Measurements from ENCODE around the gene GPC1.

The GPC1 gene

DNA sequence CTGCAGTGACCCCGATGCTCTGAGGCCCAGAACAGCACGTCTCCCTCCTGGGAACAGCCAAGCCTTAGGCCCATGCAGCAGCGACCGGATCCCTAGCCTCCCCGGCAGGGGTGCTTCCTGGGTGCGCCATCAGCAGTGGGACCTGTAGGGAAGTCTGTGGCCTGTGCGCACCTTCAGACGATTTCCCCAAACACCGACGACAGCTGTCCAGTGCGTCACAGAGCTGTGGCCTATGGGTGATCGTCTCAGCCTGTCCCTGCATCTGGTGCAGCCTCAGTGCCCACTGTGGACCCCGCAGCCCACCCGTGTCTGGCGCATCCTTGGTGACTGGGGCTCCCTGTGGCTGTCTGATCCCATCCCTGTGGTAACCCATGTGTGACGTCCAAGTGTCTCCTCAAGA lies 9.0 kb downstream of the GPC1 start:
- POLR2A ChIA-PET = interaction anchor here (0.9 kb wide), 1 partner anchor 7 kb away, joined by 3 read pairs; no protein-coding TSS in a partner anchor
- H3K36me3 ChIP-seq (ENCODE audit: control insufficient read depth in 2 of 2, insufficient read depth in 1 of 2, low read length in 2 of 2) = no peaks in the 10 kb centered on the region
- H3K27ac ChIP-seq (ENCODE audit: extremely low read depth, low read depth, low read length) = no peak overlapping the region
- CTCF ChIA-PET = no interaction called here
- H3K4me3 ChIP-seq (ENCODE audit: low read depth, low read length) = no peak overlapping the region
- no peak for TF ChIP-seq ZNF214 (tag by site-specific recombination; IDR thresholded peaks at IDR 0.05; ENCODE audit: borderline replicate concordance)
- TF ChIP-seq ZNF791 (tag by site-specific recombination; IDR thresholded peaks at IDR 0.05) = no peak
- TF ChIP-seq SP7 (tag by site-specific recombination; IDR thresholded peaks at IDR 0.05) = no peak
- no peak for TF ChIP-seq ZNF624 (tag by site-specific recombination; IDR thresholded peaks at IDR 0.05)
- TF ChIP-seq ZNF416 (tag by site-specific recombination; IDR thresholded peaks at IDR 0.05) = no peak
- no peak for TF ChIP-seq ZNF221 (tag by site-specific recombination; IDR thresholded peaks at IDR 0.05; ENCODE audit: borderline replicate concordance)
- TF ChIP-seq ZBTB10 (tag by site-specific recombination; IDR thresholded peaks at IDR 0.05) = no peak
- TF ChIP-seq ZNF529 (tag by site-specific recombination; IDR thresholded peaks at IDR 0.05; ENCODE audit: insufficient replicate concordance) = no peak
- no peak for TF ChIP-seq ZNF621 (tag by site-specific recombination; IDR thresholded peaks at IDR 0.05)
- no peak for TF ChIP-seq ZNF121 (tag by site-specific recombination; IDR thresholded peaks at IDR 0.05)
- no peak for TF ChIP-seq ZNF426 (tag by site-specific recombination; IDR thresholded peaks at IDR 0.05)
- TF ChIP-seq ZNF133 (tag by site-specific recombination; IDR thresholded peaks at IDR 0.05) = no peak
- no peak for TF ChIP-seq ZBTB17 (tag by site-specific recombination; IDR thresholded peaks at IDR 0.05)
- TF ChIP-seq ZNF157 (tag by site-specific recombination; IDR thresholded peaks at IDR 0.05) = no peak
- TF ChIP-seq PRDM4 (tag by site-specific recombination; IDR thresholded peaks at IDR 0.05) = no peak
- no peak for TF ChIP-seq ZNF548 (tag by site-specific recombination; IDR thresholded peaks at IDR 0.05)
- no peak for TF ChIP-seq KLF17 (tag by site-specific recombination; IDR thresholded peaks at IDR 0.05)
- H3K4me1 ChIP-seq (ENCODE audit: control insufficient read depth, insufficient read depth, low read length) = no peaks in the 10 kb centered on the region
- H3K9me3 ChIP-seq (ENCODE audit: control insufficient read depth, insufficient read depth, low read depth, low read length) = no peaks in the 10 kb centered on the region

DNA sequence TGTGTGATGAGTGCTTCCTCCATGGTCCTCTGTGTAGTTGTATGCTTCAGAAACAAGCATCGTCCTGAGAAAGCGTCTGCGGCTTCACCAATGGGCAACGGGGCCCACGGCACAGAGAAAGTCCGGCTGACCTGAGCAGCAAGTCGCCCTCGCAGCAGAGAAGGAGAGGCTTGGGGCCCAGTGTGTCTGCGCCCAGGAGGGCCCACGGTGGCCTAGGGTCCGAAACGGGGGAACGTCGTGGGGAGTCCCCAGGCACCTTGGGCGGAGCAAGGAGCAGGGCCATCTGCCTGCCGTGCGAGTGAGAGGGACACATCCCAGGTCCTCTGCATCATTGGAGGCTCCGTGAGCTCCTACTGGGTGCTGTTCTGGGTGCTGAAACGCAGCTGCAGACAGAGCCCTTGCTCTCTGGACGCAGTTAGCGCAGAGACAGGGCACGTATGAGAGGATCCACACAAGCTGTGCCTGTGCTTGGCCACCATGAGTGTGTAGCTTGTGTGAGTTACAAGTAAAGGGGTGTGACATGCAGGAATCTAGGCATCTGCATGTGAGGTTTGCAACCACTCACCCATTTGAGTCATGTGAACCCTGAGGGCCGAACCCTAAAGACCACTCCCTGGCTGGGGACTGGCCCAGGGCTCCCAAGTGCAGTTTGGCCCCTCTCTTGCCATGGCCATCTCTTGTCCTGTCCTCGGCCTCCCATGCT lies 10.6 kb downstream of the GPC1 start:
- Histone ChIP-seq H3K4me3 (ENCODE audit: low read depth, low read length) (no peak overlapping the region), H3K9me3 (ENCODE audit: control insufficient read depth, insufficient read depth, low read depth, low read length) (no peaks in the 10 kb centered on the region), H3K4me1 (ENCODE audit: control insufficient read depth, insufficient read depth, low read length) (peaks cover 2% of the 10 kb centered on the region; the same call in 1 of the 2 replicates), H3K27ac (ENCODE audit: extremely low read depth, low read depth, low read length) (no peak overlapping the region), H3K36me3 (ENCODE audit: control insufficient read depth in 2 of 2, insufficient read depth in 1 of 2, low read length in 2 of 2) (no peaks in the 10 kb centered on the region)
- TF ChIP-seq ZNF341 (tag by site-specific recombination; IDR thresholded peaks at IDR 0.05; ENCODE audit: low read depth) (no peak), REST (tag by site-specific recombination; IDR thresholded peaks at IDR 0.05) (peak; percentile 81), TSHZ1 (tag by site-specific recombination; IDR thresholded peaks at IDR 0.05; ENCODE audit: borderline replicate concordance) (no peak)
- POLR2A ChIA-PET = no interaction called here
- CTCF ChIA-PET = no interaction called here

Measured in HEK293 (cell line).